Measurements from ENCODE around the gene CLTRN.
A peak's percentile ranks its signal among the peaks of the same experiment; 100 is the strongest.

The CLTRN gene

DNA sequence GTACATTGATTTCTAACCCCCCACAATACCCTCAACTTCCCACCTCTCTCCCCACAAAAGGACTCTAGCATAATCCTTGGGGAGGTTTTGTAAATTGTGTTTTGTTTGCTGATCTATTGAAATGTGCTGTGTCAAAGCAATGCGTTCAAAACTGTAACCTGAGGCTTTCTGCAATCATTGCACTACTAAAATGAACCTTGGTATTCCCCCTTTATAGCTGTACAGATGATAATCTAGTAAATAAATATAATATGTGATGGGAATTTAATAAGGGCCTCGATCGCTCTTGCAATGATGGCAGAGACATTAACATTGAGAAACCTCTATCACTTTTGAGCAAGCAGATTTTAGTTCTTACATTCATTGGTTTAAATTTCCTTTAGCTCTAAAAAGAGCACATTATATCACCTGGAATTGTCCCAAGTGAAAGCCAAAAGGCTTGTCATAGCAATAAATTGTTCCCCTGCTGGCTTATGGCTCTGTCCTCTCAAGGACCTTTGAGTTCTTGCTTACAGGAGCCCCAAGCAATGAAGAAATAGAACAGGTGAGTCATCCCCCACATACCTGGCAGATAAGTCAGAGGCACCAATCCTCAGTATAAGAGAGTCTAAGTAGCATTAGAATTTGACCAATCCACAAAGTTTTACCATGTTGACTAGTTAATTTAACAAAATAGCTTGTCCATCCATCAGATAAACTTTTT lies 45.4 kb downstream of the CLTRN start:
- TF ChIP-seq, protein P1, sequence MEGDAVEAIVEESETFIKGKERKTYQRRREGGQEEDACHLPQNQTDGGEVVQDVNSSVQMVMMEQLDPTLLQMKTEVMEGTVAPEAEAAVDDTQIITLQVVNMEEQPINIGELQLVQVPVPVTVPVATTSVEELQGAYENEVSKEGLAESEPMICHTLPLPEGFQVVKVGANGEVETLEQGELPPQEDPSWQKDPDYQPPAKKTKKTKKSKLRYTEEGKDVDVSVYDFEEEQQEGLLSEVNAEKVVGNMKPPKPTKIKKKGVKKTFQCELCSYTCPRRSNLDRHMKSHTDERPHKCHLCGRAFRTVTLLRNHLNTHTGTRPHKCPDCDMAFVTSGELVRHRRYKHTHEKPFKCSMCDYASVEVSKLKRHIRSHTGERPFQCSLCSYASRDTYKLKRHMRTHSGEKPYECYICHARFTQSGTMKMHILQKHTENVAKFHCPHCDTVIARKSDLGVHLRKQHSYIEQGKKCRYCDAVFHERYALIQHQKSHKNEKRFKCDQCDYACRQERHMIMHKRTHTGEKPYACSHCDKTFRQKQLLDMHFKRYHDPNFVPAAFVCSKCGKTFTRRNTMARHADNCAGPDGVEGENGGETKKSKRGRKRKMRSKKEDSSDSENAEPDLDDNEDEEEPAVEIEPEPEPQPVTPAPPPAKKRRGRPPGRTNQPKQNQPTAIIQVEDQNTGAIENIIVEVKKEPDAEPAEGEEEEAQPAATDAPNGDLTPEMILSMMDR (conservative IDR thresholded peaks at IDR 0.05): no peak
- TF ChIP-seq ZFX (IDR thresholded peaks at IDR 0.05): no peak
- no peak overlapping the region for H3K27ac ChIP-seq

DNA sequence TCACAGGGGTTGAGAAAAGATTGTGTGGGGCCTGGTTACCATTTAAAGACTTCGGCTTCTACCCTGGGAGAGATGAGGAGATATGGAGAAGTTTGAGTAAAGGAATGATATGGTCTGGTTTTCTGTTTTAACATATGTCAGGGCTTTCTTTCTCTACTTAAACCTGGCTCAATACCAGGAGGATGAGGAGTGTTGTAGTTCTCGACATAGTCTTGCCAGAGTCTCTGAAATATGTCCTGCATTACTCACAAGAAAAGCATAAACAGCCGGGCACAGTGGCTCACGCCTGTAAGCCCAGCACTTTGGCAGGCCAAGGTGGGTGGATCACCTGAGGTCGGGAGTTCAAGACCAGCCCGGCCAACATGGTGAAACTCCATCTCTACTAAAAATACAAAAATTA lies 47.5 kb downstream of the CLTRN start:
- TF ChIP-seq, protein P1 (conservative IDR thresholded peaks at IDR 0.05): no peak
- no peak for TF ChIP-seq ZFX (IDR thresholded peaks at IDR 0.05)
- H3K27ac ChIP-seq: no peak overlapping the region

DNA sequence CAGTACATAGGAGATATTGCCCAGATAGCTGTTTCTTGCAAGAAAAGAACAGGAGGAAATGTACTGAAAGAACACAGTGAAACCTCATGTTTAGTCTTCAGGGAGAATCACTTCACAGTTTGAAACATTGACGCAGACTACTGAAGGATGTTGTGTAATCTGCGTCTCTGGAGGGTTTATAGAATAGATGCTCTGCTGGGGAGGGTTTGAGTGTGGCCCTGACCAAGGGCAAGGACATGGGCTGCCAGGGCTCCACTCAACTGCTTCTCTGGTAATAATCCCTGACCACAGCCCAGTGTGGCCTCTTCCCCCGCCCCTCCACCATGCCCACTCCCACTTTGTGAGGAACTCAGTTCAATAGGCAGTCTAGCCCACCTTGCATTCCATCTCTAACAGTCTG lies 48.1 kb downstream of the CLTRN start:
- no peak overlapping the region for H3K27ac ChIP-seq
- no peak for TF ChIP-seq ZFX (IDR thresholded peaks at IDR 0.05)
- TF ChIP-seq, protein P1 (conservative IDR thresholded peaks at IDR 0.05): no peak

DNA sequence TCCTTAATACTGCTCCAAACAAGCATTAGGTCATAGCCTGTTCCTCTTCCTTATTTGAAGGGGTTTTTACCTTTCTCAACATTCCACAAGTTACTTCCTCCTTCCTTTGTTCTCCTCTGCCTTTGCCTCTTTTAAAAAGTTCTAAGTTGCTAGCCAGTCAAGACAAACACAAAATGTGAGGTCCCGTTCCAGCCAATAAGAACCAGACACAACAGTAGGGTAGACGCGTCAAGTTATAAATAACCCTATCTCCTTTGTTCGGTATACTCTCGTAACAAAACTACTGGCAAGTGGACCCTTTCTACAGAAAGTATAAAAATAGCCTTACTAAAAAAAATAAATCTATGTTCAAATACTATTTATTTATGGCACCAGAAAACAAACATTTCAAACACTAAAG lies 57.5 kb downstream of the CLTRN start:
- no peak for TF ChIP-seq ZFX (IDR thresholded peaks at IDR 0.05)
- TF ChIP-seq, protein P1 (conservative IDR thresholded peaks at IDR 0.05): no peak
- H3K27ac ChIP-seq: no peak overlapping the region

DNA sequence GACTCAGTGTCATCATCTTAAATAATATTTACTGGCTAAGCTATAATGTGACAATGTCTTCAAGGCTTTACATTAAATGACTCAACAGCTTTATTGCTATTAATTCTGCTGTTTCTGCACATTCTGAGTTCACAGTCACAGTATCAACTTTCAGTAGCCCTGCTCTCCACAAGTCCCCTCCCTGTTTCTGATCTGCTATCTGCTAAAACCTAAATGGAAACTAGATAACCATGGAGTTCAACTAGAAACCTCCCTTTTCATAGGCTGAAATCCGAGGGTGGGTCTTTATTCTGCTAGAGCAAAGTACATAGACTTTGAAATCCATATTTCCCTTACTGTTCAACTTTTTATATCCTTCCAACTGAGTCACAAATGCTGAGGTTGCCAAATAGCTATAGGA lies 58.5 kb downstream of the CLTRN start:
- TF ChIP-seq, protein P1 (conservative IDR thresholded peaks at IDR 0.05): no peak
- TF ChIP-seq ZFX (IDR thresholded peaks at IDR 0.05): no peak
- no peak overlapping the region for H3K27ac ChIP-seq

DNA sequence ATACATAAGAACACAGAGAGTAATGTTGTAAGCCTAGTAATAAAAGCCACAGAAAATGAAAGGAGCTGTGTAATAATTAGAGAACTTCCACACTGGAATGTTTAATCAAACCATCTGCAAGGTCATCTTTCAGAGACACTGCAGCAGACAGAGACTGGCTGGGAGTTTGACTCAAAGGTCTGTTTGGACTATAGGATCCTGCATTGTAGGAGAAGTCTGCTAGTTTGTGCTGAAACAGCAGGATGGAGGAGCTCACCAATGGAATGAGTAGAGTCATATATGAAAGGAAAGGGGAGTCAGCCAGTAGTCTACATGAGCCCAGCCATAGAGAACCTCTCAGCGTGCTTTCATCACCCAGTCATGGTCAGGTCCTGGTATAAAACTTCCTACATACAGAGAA lies 59.4 kb downstream of the CLTRN start:
- peak overlapping the region; percentile 52; the same call in 1 of the 2 replicates for H3K27ac ChIP-seq
- TF ChIP-seq, protein P1 (conservative IDR thresholded peaks at IDR 0.05): no peak

DNA sequence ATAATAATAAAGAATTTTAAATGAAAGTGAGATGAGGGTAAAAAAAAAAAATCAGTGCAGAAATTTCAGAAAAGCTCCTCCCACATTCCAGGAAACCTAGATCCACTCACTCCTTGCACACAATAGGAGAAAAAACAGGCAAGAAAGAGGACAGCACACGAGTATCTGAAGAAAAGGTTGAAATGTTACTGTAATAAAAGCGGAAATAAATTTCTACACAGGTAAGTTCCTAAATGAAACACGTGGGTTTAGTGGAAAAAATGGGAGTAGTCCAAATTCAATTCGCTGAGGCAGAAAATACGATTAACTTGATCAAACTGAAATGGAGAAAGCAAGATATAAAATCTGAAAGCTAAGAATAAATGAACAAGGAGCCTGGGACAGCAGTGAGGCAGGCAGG lies 61.8 kb downstream of the CLTRN start:
- TF ChIP-seq, protein P1 (conservative IDR thresholded peaks at IDR 0.05): no peak
- TF ChIP-seq ZFX (IDR thresholded peaks at IDR 0.05): no peak
- H3K27ac ChIP-seq: no peak overlapping the region

Data from C4-2B (cell line).